Breast epithelium (tissue), 4 donors: ENCODE data around the gene RSPO1. TPM values are rescaled to one million over a fixed set of nuclear protein-coding genes. Genes with fewer than 3 reads are reported as not detected.

Source experiments
- DNase-seq, 2 donors: peaks; one replicate each; pipeline ENCODE4 v3.0.0-alpha.2; 2019; ENCODE audit warnings: low spot score in 2 of 2
- H3K27ac ChIP-seq, 2 donors: fragments of 200-600 bp; sonication (generic) in 1 of 2; one replicate each; pipeline ENCODE4 v1.5.1; 2016 to 2019; ENCODE audit warnings: mild to moderate bottlenecking in 1 of 2
- H3K27me3 ChIP-seq, 2 donors: fragments of 200-600 bp; sonication (generic) in 1 of 2; one replicate each; pipeline versions ENCODE4 v1.5.1 to v1.6.0; 2017 to 2019; ENCODE audit warnings: control low read depth in 1 of 2, mild to moderate bottlenecking in 1 of 2
- H3K36me3 ChIP-seq: fragments of 200-600 bp; one replicate; pipeline ENCODE4 v1.5.1; 2019
- H3K4me1 ChIP-seq, 2 donors: fragments of 200-600 bp; sonication (generic); one replicate each; pipeline ENCODE4 v1.5.1; 2016 to 2019; ENCODE audit warnings: control low read depth in 1 of 2
- H3K4me3 ChIP-seq, 3 donors: fragments of 200-600 bp; sonication (generic); 1 replicate in 2 of 3; 2 replicates in 1 of 3; pipeline ENCODE4 v1.5.1; 2016 to 2019; ENCODE audit warnings: mild to moderate bottlenecking in 3 of 3, moderate library complexity in 2 of 3
- H3K9me3 ChIP-seq, 2 donors: fragments of 200-600 bp; sonication (generic) in 1 of 2; one replicate each; pipeline ENCODE4 v1.5.1; 2016 to 2019; ENCODE audit warnings: control low read depth in 1 of 2
- CTCF ChIP-seq, 3 donors: fragments of 450-650 bp; IDR thresholded peaks; one replicate each; pipeline ENCODE4 v1.5.1; 2016 to 2017; ENCODE audit warnings: antibody characterized with exemption in 3 of 3, mild to moderate bottlenecking in 3 of 3, moderate library complexity in 3 of 3
- POLR2A ChIP-seq: fragments of 450-650 bp; IDR thresholded peaks from one replicate; pipeline ENCODE4 v1.6.1; 2016; ENCODE audit warnings: antibody characterized with exemption, mild to moderate bottlenecking, moderate library complexity
- POLR2AphosphoS5 ChIP-seq, 3 donors: sonication (generic); formaldehyde crosslinking; IDR thresholded peaks; one replicate each; pipeline ENCODE4 v1.6.1; 2017; ENCODE audit warnings: antibody characterized with exemption in 3 of 3
- intact Hi-C: fragments of 100-400 bp; cut with DNase I; formaldehyde crosslinking; loops from one replicate; pipeline ENCODE4 v1.15.1; 2023; ENCODE audit warnings: low total_unique reads
- total RNA-seq, 3 donors: library from RNA; depleted of rRNA; stranded (reverse); fragments of >200 nt; gene quantifications; one replicate each; pipeline ENCODE4 v1.1.0, GENCODE V29; 2016

Gene RSPO1
- total RNA-seq, 3 donors from 2014 or later, result 6.9 to 13.0 (median 8.9) TPM

- intact Hi-C loops, result no loop called here
- TF ChIP-seq CTCF (IDR thresholded peaks at IDR 0.05) (no peak), POLR2AphosphoS5 (IDR thresholded peaks at IDR 0.05) (no peak), POLR2A (no peak)
Observed at GRCh38 chr1:37636435-37636834, 1.7 kb upstream of the RSPO1 start.

GRCh38 chr1:37634992-37635902 is 555 bp upstream of the RSPO1 start:
- no peaks in the 10 kb centered on the region for H3K9me3 ChIP-seq
- intact Hi-C loops, result no loop called here
- TF ChIP-seq POLR2A, result no peak
- TF ChIP-seq CTCF (IDR thresholded peaks at IDR 0.05), result no peak
- no peak for TF ChIP-seq POLR2AphosphoS5 (IDR thresholded peaks at IDR 0.05)
- DNase-seq, result no peak
- H3K4me3 ChIP-seq, result peak overlapping the region; percentile 27 to 64 (median 52)
- no peak overlapping the region for H3K27ac ChIP-seq
- H3K27me3 ChIP-seq, result peaks cover 7 to 60% of the 10 kb centered on the region in 2 donors
- H3K4me1 ChIP-seq, result peaks cover 4 to 13% of the 10 kb centered on the region in 2 donors
- no peaks in the 10 kb centered on the region for H3K36me3 ChIP-seq

More at GRCh38 chr1:37636435-37636834, 1.7 kb upstream of the RSPO1 start:
- Histone ChIP-seq H3K27me3 (peaks cover 7 to 55% of the 10 kb centered on the region in 2 donors), H3K36me3 (no peaks in the 10 kb centered on the region), H3K4me1 (peaks cover 4 to 13% of the 10 kb centered on the region in 2 donors), H3K9me3 (peaks cover 0 to 4% of the 10 kb centered on the region in 2 donors), H3K4me3 (no peak overlapping the region), H3K27ac (no peak overlapping the region)
- DNase-seq, result no peak

DNA sequence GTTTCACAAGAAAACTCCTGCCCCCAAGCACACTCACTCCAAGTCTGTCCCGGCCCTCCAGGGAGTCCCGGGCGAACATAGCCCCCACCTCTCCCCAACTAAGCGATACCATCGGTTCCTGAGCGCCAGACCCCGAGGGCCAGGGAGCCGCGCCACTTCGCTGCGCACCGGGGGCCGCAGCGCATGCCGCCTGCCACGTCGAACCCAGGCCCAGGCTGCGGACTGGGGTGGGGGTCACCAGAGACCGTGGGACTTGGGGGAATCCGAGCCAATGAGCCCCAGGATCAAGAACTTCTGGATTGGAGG is 801 bp downstream of the RSPO1 start:
- no peaks in the 10 kb centered on the region for H3K9me3 ChIP-seq
- TF ChIP-seq POLR2A (no peak), CTCF (IDR thresholded peaks at IDR 0.05) (no peak), POLR2AphosphoS5 (IDR thresholded peaks at IDR 0.05) (no peak)
- H3K36me3 ChIP-seq, result no peaks in the 10 kb centered on the region
- no peak for DNase-seq
- H3K4me3 ChIP-seq, result peak overlapping the region in 2 of 3 donors; percentile 52 to 64
- intact Hi-C loops, result no loop called here
- H3K27me3 ChIP-seq, result peaks cover 7 to 69% of the 10 kb centered on the region in 2 donors
- H3K27ac ChIP-seq, result peak overlapping the region in 1 of 2 donors; percentile 48
- H3K4me1 ChIP-seq, result peaks cover 4 to 13% of the 10 kb centered on the region in 2 donors

DNA sequence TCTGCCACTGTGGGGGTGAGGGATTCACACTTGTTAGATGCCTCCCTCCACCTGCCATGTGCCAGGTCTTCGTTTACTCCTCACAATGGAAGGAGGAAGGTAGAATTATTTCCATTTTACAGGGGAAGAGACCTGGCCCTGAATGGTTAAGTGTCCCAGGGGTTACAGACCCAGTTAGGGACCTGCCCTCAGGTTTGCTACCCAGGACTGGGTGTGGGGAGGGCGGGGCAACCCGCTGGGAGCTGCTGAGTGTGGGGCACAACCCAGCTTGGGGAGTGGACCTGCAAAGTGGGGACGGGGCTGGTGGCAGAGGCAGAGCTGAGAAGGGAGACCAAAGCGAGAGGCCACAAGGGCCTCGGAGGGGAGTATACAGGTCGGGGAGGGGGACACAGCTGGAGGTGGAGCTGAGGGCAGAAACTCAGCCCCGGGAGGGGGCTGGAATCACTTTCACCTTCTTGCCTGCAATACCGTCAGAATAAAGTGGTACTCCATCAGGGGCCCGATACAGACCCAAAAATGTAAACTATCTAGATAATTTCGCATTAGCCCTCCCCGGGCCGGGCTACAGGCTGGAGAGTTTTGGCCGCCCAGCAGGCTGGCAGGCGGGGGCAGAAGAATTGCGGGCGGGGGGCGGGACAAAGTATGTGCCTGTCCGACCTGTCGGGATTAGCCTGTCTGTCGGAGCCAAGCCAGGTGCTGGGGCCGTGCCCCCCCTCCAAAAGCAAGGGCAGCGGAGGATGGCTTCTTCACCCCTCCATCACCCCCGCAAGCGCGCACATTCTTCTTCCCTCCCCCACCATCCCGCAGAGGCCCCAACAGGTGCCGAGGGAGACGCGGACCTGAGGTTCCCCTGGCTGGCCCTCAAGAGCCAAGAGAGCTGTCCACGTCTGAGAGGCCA is 1.4 kb downstream of the RSPO1 start:
- H3K9me3 ChIP-seq, result no peaks in the 10 kb centered on the region
- H3K36me3 ChIP-seq, result no peaks in the 10 kb centered on the region
- peaks cover 7 to 66% of the 10 kb centered on the region in 2 donors for H3K27me3 ChIP-seq
- DNase-seq, result no peak
- TF ChIP-seq POLR2A (no peak), CTCF (IDR thresholded peaks at IDR 0.05) (no peak), POLR2AphosphoS5 (IDR thresholded peaks at IDR 0.05) (no peak)
- no peak overlapping the region for H3K27ac ChIP-seq
- H3K4me1 ChIP-seq, result peaks cover 4 to 13% of the 10 kb centered on the region in 2 donors
- intact Hi-C loops, result no loop called here
- H3K4me3 ChIP-seq, result peak overlapping the region in 2 of 3 donors; percentile 52 to 64
